ENCODE data around the gene SLC16A6. TPM values are rescaled to one million over a fixed set of nuclear protein-coding genes. Genes with fewer than 3 reads are reported as not detected.
"Not testable (repeated sequence)": the region's sequence is repeated elsewhere in the genome, so short reads cannot be mapped to it uniquely, and the experiment has no call there.

Gene SLC16A6
- total and polyA plus RNA-seq, 10 donors: 1.5 to 8.7 (median 5.9) TPM

DNA sequence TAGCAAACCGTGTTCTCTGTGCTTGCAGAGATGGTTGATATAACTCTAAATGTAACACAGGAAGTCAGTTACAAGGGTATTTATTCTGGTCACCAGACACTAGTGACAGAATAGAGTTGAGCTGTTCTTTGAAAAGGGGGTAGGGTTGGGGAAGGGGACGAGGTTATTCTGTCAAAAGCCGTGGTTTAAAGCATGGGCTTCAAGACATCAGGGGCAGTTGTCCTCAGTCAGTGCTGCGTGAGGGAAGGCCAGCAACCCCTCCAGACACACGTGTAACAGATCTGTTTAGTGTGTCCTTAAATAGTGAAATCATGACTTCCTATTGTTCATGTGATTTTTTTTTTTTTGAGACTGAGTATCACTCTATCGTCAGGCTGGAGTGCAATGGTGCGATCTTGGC, 37.5 kb downstream of the SLC16A6 start:
- H3K9me3 ChIP-seq; DNase-seq; intact Hi-C loops (cut with DNase I; ENCODE audit: low total_unique reads); H3K27me3 ChIP-seq (replicated peaks in 1 of 7); H3K4me3 ChIP-seq: not testable (repeated sequence)
- Histone ChIP-seq H3K4me1 (peaks cover 33 to 98% (median 75%) of the 10 kb centered on the region in 6 donors), H3K27ac (peak overlapping the region in 7 of 8 donors; percentile 69 to 83 (median 70)), H3K36me3 (peaks cover 0 to 65% (median 12%) of the 10 kb centered on the region in 6 donors)
- WGBS, 5 donors: 36 to 44% (median 39%) methylated on average over 7 of the region's 7 CpGs
- peak in 1 of 3 donors; percentile 20 for TF ChIP-seq POLR2AphosphoS5 (IDR thresholded peaks at IDR 0.05)

DNA sequence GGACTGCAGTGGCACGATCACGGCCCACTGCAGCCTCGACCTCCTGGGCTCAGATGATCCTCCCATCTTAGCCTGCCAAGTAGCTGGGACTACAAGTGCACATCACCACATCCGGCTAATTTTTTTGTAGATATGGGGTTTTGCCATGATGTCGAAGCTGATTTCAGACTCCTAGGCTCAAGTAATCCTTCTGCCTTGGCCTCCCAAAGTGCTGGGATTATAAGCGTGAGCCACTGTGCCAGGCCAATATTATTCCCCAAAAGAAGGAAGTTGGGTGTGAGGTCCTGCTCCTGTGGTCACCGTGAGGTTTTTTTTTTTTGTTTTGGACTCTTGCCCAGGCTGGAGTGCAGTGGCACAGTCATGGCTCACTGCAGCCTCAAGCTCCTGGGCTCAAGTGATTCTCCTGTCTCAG, 41.6 kb downstream of the SLC16A6 start:
- Histone ChIP-seq H3K4me3 (peak overlapping the region in 1 of 8 donors; percentile 89), H3K36me3 (peaks cover 0 to 34% (median 9%) of the 10 kb centered on the region in 6 donors), H3K4me1 (peaks cover 24 to 73% (median 49%) of the 10 kb centered on the region in 6 donors), H3K27ac (peak overlapping the region; percentile 15 to 100 (median 99)), H3K27me3 (replicated peaks in 1 of 7) (no peaks in the 10 kb centered on the region), H3K9me3 (no peaks in the 10 kb centered on the region)
- no peak for TF ChIP-seq POLR2A (IDR thresholded peaks at IDR 0.05)
- TF ChIP-seq, protein P1, sequence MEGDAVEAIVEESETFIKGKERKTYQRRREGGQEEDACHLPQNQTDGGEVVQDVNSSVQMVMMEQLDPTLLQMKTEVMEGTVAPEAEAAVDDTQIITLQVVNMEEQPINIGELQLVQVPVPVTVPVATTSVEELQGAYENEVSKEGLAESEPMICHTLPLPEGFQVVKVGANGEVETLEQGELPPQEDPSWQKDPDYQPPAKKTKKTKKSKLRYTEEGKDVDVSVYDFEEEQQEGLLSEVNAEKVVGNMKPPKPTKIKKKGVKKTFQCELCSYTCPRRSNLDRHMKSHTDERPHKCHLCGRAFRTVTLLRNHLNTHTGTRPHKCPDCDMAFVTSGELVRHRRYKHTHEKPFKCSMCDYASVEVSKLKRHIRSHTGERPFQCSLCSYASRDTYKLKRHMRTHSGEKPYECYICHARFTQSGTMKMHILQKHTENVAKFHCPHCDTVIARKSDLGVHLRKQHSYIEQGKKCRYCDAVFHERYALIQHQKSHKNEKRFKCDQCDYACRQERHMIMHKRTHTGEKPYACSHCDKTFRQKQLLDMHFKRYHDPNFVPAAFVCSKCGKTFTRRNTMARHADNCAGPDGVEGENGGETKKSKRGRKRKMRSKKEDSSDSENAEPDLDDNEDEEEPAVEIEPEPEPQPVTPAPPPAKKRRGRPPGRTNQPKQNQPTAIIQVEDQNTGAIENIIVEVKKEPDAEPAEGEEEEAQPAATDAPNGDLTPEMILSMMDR (IDR thresholded peaks at IDR 0.05 in 8 of 11, conservative IDR thresholded peaks at IDR 0.05 in 3 of 11): no peak
- TF ChIP-seq POLR2AphosphoS5 (IDR thresholded peaks at IDR 0.05): peak in 2 of 3 donors; percentile 31 to 42
- no peak for DNase-seq
- 38 to 65% (median 41%) methylated on average over 7 of the region's 7 CpGs for WGBS, 5 donors
- intact Hi-C loops (cut with DNase I; ENCODE audit: low total_unique reads): loop anchor here (5.0 kb wide), 1 partner anchor 42 kb away; no protein-coding TSS in a partner anchor

DNA sequence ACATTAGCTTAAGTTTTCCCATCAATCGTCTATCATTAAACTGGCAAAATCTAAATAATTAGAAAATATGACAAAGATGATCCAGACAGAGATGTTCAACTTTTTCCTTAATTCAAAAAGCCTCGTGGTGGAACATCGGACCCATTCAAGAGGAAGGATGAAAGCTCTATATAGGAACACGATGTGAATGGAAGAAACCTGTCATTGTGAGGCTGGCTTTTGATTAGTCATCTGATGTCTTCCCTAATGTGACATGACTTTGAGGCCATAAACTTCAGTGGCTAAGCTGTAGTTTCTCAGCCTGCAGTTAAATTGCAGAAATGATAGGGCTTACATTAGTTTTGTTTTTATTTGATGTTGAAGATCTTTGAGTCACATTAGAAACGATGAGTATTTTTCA, 42.0 kb downstream of the SLC16A6 start:
- TF ChIP-seq POLR2AphosphoS5 (IDR thresholded peaks at IDR 0.05) (no peak), POLR2A (IDR thresholded peaks at IDR 0.05) (no peak)
- TF ChIP-seq, protein P1 (IDR thresholded peaks at IDR 0.05 in 8 of 11, conservative IDR thresholded peaks at IDR 0.05 in 3 of 11): no peak
- peak overlapping the region; percentile 15 to 100 (median 99) for H3K27ac ChIP-seq
- H3K4me1 ChIP-seq: peaks cover 22 to 68% (median 44%) of the 10 kb centered on the region in 6 donors
- WGBS, 5 donors: 43 to 56% (median 49%) methylated on average over 5 of the region's 5 CpGs
- H3K36me3 ChIP-seq: peaks cover 0 to 29% (median 7%) of the 10 kb centered on the region in 6 donors
- intact Hi-C loops (cut with DNase I; ENCODE audit: low total_unique reads): loop anchor here (5.0 kb wide), 1 partner anchor 42 kb away; no protein-coding TSS in a partner anchor
- peak overlapping the region in 5 of 8 donors; percentile 70 to 89 (median 71) for H3K4me3 ChIP-seq
- no peaks in the 10 kb centered on the region for H3K27me3 ChIP-seq (replicated peaks in 1 of 7)
- no peak for DNase-seq
- no peaks in the 10 kb centered on the region for H3K9me3 ChIP-seq

DNA sequence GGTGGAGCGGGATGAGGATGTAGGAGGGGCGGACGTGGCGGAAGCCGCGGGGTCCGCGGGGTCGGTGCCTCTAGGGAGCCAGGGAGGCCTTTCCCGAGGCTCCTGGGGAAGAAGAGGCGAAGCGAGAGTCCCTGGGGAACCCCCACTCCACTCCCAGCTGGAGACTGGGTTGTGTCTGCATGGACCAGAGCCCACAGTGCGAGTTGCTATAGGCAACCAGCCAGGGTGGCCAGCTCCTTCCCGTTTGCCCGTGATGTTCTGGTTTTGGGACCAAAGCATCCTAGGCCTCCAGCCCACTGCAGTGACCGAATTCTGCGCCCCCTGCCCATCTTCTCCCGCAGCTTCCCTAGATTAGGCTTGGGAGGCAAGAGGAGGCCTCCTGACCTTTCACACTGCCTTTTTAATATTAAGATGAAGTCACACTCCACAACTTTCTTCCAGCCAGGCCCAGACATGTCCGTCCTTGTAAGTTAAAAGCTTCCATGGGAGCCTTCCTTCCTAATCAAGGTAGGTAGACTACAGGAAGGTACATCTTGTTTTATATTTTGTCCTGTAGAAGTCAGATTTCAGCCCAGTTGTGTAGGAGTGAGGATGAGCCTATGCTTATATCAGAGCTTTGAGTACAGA, 42.6 kb downstream of the SLC16A6 start:
- peak overlapping the region; percentile 92 to 100 (median 99) for H3K27ac ChIP-seq
- no peaks in the 10 kb centered on the region for H3K27me3 ChIP-seq (replicated peaks in 1 of 7)
- H3K4me3 ChIP-seq: peak overlapping the region; percentile 48 to 89 (median 70)
- DNase-seq: no peak
- peaks cover 20 to 62% (median 41%) of the 10 kb centered on the region in 6 donors for H3K4me1 ChIP-seq
- WGBS, 5 donors: 2 to 4% (median 2%) methylated on average over 14 to 19 of the region's 19 CpGs
- TF ChIP-seq POLR2A (IDR thresholded peaks at IDR 0.05): no peak
- TF ChIP-seq POLR2AphosphoS5 (IDR thresholded peaks at IDR 0.05): no peak
- TF ChIP-seq, protein P1 (IDR thresholded peaks at IDR 0.05 in 8 of 11, conservative IDR thresholded peaks at IDR 0.05 in 3 of 11): no peak
- H3K9me3 ChIP-seq: no peaks in the 10 kb centered on the region
- peaks cover 0 to 27% (median 7%) of the 10 kb centered on the region in 6 donors for H3K36me3 ChIP-seq
- intact Hi-C loops (cut with DNase I; ENCODE audit: low total_unique reads): loop anchor here (5.0 kb wide), 1 partner anchor 41 kb away; no protein-coding TSS in a partner anchor

Measured in spleen (tissue), 11 donors.